ENCODE measurements around the gene TLE2.

DNA sequence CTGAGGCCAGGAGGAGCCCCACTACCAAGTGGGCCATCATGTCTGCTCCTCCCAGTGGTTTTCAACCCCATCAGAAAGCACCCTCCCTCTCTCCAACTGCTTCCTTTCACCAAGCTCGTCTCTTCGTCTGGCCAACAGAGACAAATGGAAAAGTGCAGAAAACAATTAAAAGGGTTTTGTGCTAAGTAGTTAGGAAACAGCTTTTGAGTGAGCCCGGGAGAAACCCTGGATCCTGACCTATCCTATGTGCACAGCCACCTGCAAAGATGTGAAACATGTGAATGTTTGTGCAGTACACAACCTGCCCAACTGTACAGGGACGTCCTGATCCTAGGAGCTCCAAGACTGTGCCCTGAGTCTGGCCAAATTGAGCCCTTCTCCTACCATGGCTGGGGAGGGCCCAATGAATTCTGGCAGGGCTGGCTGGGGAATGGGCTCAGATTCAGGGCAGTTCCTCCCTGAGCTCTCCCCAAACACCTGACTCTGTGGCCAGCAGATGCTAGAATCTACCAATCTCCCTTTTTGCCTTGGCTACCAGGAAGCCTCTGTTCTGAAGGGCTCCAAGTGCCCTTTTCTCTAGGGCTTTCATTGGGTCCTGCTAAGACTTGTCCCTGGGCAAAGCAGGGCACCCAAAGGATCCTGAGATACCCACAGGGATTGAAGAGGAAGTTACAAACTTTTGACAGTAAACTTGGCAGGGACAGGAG lies 25.3 kb upstream of the TLE2 start:
- TF ChIP-seq, protein P1, sequence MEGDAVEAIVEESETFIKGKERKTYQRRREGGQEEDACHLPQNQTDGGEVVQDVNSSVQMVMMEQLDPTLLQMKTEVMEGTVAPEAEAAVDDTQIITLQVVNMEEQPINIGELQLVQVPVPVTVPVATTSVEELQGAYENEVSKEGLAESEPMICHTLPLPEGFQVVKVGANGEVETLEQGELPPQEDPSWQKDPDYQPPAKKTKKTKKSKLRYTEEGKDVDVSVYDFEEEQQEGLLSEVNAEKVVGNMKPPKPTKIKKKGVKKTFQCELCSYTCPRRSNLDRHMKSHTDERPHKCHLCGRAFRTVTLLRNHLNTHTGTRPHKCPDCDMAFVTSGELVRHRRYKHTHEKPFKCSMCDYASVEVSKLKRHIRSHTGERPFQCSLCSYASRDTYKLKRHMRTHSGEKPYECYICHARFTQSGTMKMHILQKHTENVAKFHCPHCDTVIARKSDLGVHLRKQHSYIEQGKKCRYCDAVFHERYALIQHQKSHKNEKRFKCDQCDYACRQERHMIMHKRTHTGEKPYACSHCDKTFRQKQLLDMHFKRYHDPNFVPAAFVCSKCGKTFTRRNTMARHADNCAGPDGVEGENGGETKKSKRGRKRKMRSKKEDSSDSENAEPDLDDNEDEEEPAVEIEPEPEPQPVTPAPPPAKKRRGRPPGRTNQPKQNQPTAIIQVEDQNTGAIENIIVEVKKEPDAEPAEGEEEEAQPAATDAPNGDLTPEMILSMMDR (conservative IDR thresholded peaks at IDR 0.05): no peak
- no peak for TF ChIP-seq EZH2 (IDR thresholded peaks at IDR 0.05; ENCODE audit: low read depth)

Data from PC-9 (cell line).